SJSA1 (cell line): Measurements from ENCODE around the gene TTLL13. TPM values are rescaled to one million over a fixed set of nuclear protein-coding genes. Genes with fewer than 3 reads are reported as not detected.
A peak's percentile ranks its signal among the peaks of the same experiment; 100 is the strongest.
"Not testable (repeated sequence)": the region's sequence is repeated elsewhere in the genome, so short reads cannot be mapped to it uniquely, and the experiment has no call there.

Experiments
- DNase-seq, 2 experiments: peaks; one replicate each; pipeline ENCODE4 v3.0.0-alpha.2; 2015 to 2020; ENCODE audit warnings: low spot score in 2 of 2, low read depth in 1 of 2
- H3K27ac ChIP-seq: fragments of 250-450 bp; sonication (Bioruptor Pico); 2 replicates; pipeline ENCODE4 v1.5.1; 2020; ENCODE audit warnings: mild to moderate bottlenecking, moderate library complexity
- H3K27me3 ChIP-seq: fragments of 250-450 bp; sonication (Bioruptor Pico); replicated peaks from 2 replicates; pipeline ENCODE4 v1.5.1; 2020; ENCODE audit warnings: mild to moderate bottlenecking, moderate library complexity
- H3K36me3 ChIP-seq: fragments of 250-450 bp; sonication (Bioruptor Pico); 2 replicates; pipeline ENCODE4 v1.5.1; 2020; ENCODE audit warnings: mild to moderate bottlenecking
- H3K4me1 ChIP-seq: fragments of 250-450 bp; sonication (Bioruptor Pico); replicated peaks from 2 replicates; pipeline ENCODE4 v1.6.1; 2021; ENCODE audit warnings: mild to moderate bottlenecking
- H3K4me3 ChIP-seq: fragments of 250-450 bp; sonication (Bioruptor Pico); 2 replicates; pipeline ENCODE4 v1.5.1; 2020; ENCODE audit warnings: mild to moderate bottlenecking
- H3K9me3 ChIP-seq: fragments of 250-450 bp; sonication (Bioruptor Pico); replicated peaks from 2 replicates; pipeline ENCODE4 v1.5.1; 2020; ENCODE audit warnings: mild to moderate bottlenecking
- total RNA-seq: library from RNA; depleted of rRNA; stranded (reverse); fragments of >200 nt; shearing (Covaris generic); gene quantifications from 2 replicates; pipeline ENCODE4 v1.2.3, GENCODE V29; 2014

TTLL13 gene
- total RNA-seq, 1 experiment from 2014 or later: not detected

GRCh38 chr15:90293040-90293810 lies 43.9 kb downstream of the TTLL13 start:
- DNase-seq: peak; percentile 34 to 63

GRCh38 chr15:90294159-90294558 lies 44.8 kb downstream of the TTLL13 start:
- no peaks in the 10 kb centered on the region for H3K27me3 ChIP-seq
- DNase-seq: no peak
- H3K36me3 ChIP-seq: no peaks in the 10 kb centered on the region
- no peaks in the 10 kb centered on the region for H3K9me3 ChIP-seq
- H3K27ac ChIP-seq: no peak overlapping the region
- no peaks in the 10 kb centered on the region for H3K4me1 ChIP-seq
- no peak overlapping the region for H3K4me3 ChIP-seq

More at GRCh38 chr15:90293040-90293810, 43.9 kb downstream of the TTLL13 start:
- H3K4me1 ChIP-seq, H3K9me3 ChIP-seq, H3K4me3 ChIP-seq, H3K36me3 ChIP-seq, H3K27me3 ChIP-seq, H3K27ac ChIP-seq: not testable (repeated sequence)

DNA sequence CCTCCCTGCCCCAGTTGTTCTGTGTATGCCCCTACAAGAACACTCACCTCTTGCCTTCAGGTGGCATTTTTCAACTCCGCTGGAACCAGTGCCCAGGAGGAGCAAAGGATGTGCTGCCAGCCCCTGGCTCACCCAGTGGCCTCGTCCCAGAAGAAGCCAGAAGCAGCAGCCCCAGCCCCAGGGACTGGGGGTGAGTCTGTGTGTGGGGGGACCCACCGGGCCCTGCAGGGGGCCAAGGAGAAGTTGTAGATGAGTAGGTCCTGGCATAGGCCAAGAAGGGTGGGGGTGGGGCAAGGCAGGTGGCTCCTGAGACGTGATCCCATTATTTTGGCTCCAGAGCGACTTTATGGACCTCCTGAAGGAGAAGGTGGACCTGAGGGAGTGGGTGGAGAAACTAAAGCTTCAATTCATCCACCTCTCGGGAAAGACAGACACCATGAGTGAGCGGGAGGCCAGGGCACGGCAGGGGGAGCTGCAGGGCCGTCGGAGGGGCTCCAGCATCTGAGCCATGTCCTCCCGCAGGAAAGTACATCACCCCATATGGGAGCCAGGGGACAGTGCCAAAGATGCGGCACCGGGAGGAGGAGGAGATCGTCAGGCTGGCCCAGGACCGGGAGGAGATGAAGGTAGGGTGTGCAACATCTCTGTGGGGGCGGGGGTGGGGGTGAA lies 45.4 kb downstream of the TTLL13 start:
- no peaks in the 10 kb centered on the region for H3K27me3 ChIP-seq
- H3K9me3 ChIP-seq: no peaks in the 10 kb centered on the region
- H3K4me1 ChIP-seq: no peaks in the 10 kb centered on the region
- no peaks in the 10 kb centered on the region for H3K36me3 ChIP-seq
- DNase-seq: no peak
- no peak overlapping the region for H3K27ac ChIP-seq
- H3K4me3 ChIP-seq: no peak overlapping the region

DNA sequence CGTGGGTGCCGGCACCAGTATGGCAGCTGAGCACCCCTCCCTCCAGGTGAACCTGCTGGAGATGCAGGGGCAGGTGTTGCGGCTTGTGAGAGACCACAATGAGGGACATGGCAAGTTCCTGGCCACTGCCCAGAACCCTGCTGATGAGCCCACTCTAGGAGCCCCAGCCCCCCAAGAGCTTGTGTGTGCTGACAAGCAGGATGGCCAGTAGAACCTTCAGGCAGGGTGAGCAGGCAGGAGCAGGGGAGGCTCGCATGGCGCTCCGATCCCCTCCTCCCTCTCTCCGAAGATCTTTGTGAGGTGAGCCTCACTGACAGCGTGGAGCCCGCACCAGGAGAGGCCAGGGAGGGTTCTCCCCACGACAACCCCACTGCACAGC lies 45.9 kb downstream of the TTLL13 start:
- DNase-seq: no peak
- no peak overlapping the region for H3K4me3 ChIP-seq
- H3K27ac ChIP-seq: no peak overlapping the region
- no peaks in the 10 kb centered on the region for H3K36me3 ChIP-seq
- H3K4me1 ChIP-seq: no peaks in the 10 kb centered on the region
- H3K9me3 ChIP-seq: no peaks in the 10 kb centered on the region
- H3K27me3 ChIP-seq: no peaks in the 10 kb centered on the region

- not testable (repeated sequence) for H3K27me3 ChIP-seq, H3K4me1 ChIP-seq, H3K9me3 ChIP-seq, H3K27ac ChIP-seq, H3K36me3 ChIP-seq, DNase-seq, H3K4me3 ChIP-seq
Measured at GRCh38 chr15:90296316-90296884, 47.0 kb downstream of the TTLL13 start.

GRCh38 chr15:90297021-90297420 lies 47.7 kb downstream of the TTLL13 start:
- Histone ChIP-seq H3K4me3 (no peak overlapping the region), H3K27ac (no peak overlapping the region), H3K27me3 (no peaks in the 10 kb centered on the region), H3K9me3 (no peaks in the 10 kb centered on the region), H3K4me1 (peaks cover 4% of the 10 kb centered on the region), H3K36me3 (no peaks in the 10 kb centered on the region)
- no peak for DNase-seq

- Histone ChIP-seq H3K27me3 (no peaks in the 10 kb centered on the region), H3K36me3 (no peaks in the 10 kb centered on the region), H3K27ac (no peak overlapping the region), H3K4me3 (no peak overlapping the region), H3K9me3 (no peaks in the 10 kb centered on the region), H3K4me1 (peaks cover 4% of the 10 kb centered on the region)
- no peak for DNase-seq
Measured at GRCh38 chr15:90300541-90300940, 51.2 kb downstream of the TTLL13 start.

DNA sequence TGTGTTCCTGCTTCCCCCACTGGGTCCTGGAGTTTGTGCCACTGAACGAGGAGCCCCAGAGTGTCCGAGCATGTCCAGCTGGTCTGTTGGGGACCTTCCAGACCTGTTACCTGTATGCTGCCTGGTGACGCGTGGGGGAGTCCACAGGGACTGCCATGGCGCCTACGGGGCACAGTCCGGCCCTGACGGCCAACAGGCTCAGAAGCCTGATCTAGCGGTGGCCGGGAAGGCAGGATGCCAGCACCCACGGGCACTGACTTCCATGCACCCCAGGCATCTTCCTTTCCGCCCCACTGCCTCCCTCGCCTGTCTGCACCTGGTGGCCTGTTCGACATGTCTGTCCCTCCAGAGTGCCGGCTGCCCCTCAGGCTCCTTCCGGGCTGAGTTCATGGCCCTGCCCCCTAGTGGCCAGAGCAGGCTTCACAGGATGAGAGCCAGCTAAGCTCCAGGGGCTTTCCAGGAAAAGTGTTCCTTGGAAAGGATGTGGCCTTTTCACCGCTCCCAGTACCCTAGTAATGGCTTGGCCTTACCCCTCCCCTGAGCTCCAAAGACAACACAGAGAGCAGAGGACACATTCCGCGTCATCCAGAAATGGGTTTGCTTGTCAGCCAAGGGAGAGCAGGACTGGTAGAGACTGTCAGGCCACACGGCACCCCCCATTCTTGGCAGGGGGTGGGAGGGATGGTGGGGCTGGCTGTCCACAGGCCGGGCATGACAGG lies 51.8 kb downstream of the TTLL13 start:
- H3K27me3 ChIP-seq: no peaks in the 10 kb centered on the region
- peaks cover 4% of the 10 kb centered on the region for H3K4me1 ChIP-seq
- H3K27ac ChIP-seq: no peak overlapping the region
- no peaks in the 10 kb centered on the region for H3K9me3 ChIP-seq
- H3K36me3 ChIP-seq: no peaks in the 10 kb centered on the region
- H3K4me3 ChIP-seq: no peak overlapping the region
- DNase-seq: peak; percentile 52 to 70

DNA sequence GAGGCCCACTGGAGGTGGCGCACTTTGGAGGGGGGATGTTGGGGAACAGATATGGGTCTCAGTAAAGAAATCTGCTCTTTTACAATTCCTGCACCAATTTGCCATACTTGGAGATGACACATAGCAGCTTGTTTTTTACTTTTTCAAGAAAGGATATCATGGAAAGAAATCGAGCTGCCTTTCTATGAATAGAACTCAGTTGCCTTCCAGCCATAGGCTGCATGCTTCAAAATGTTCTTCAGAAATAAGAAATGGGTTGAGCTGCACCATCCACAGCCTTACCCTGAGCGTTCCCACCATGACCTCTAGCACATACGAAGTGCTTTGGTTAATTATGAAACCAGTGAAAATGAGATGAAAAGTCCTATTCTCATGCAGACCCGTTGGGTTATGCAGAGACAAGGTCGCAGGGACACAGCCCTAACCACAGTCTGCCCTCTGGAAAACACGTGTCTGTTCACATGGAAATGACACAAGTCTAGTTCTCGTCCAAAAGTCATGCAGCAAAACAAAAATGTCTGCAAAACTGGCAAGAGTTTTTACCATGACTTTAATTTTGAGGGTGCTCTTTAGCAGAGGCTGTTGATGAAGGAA lies 52.4 kb downstream of the TTLL13 start:
- H3K36me3 ChIP-seq: no peaks in the 10 kb centered on the region
- DNase-seq: no peak

DNA sequence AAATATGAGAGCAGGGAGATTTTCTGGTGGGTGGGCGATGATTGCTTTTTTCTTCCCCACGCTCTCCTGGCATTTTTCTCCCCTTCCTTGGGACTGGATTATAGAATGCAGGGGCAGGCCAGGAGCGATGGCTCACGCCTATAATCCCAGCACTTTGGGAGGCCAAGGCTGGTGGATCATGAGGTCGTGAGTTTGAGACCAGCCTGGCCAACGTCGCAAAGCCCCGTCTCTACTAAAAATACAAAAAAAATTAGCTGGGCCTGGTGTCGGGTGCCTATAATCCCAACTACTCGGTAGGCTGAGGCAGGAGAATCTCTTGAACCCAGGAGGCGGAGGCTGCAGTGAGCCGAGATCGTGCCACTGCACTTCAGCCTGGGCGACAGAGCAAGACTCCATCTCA lies 56.0 kb downstream of the TTLL13 start:
- DNase-seq, H3K27ac ChIP-seq, H3K36me3 ChIP-seq, H3K27me3 ChIP-seq, H3K9me3 ChIP-seq, H3K4me3 ChIP-seq, H3K4me1 ChIP-seq: not testable (repeated sequence)

More for the DNA sequence above, 52.4 kb downstream of the TTLL13 start:
- Histone ChIP-seq H3K4me3 (no peak overlapping the region), H3K9me3 (no peaks in the 10 kb centered on the region), H3K27ac (no peak overlapping the region), H3K4me1 (peaks cover 4% of the 10 kb centered on the region), H3K27me3 (no peaks in the 10 kb centered on the region)

DNA sequence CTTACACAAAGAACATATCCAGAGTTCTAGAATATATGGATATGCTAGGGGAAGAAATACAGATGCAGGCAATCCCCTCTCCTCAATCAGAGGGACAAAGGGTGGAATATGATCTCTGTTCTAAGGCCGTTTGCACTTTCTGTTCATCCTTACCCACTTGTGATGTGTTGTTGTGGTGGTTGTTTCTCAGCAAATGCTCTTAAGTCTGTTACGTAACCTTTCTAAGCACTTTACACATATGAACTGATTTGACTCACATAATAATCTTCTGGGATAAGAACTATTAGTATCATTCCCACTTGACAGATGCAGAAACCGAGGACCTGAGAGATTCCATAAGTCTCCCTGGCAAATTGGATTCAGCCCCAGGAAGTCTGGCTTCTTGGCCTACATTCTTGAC lies 56.6 kb downstream of the TTLL13 start:
- H3K9me3 ChIP-seq: no peaks in the 10 kb centered on the region
- no peaks in the 10 kb centered on the region for H3K36me3 ChIP-seq
- no peaks in the 10 kb centered on the region for H3K27me3 ChIP-seq
- no peak for DNase-seq
- H3K27ac ChIP-seq: no peak overlapping the region
- H3K4me3 ChIP-seq: no peak overlapping the region
- H3K4me1 ChIP-seq: peaks cover 4% of the 10 kb centered on the region

- Histone ChIP-seq H3K4me1 (no peaks in the 10 kb centered on the region), H3K27ac (no peak overlapping the region), H3K36me3 (no peaks in the 10 kb centered on the region), H3K27me3 (no peaks in the 10 kb centered on the region), H3K4me3 (no peak overlapping the region), H3K9me3 (no peaks in the 10 kb centered on the region)
- no peak for DNase-seq
Measured at GRCh38 chr15:90306560-90306959, 57.2 kb downstream of the TTLL13 start.

- no peak for DNase-seq
- Histone ChIP-seq H3K9me3 (no peaks in the 10 kb centered on the region), H3K27ac (no peak overlapping the region), H3K27me3 (no peaks in the 10 kb centered on the region), H3K36me3 (no peaks in the 10 kb centered on the region), H3K4me1 (no peaks in the 10 kb centered on the region), H3K4me3 (no peak overlapping the region)
Measured at GRCh38 chr15:90307661-90308060, 58.3 kb downstream of the TTLL13 start.
